ENCODE measurements around the gene CEP131.

CEP131 gene

DNA sequence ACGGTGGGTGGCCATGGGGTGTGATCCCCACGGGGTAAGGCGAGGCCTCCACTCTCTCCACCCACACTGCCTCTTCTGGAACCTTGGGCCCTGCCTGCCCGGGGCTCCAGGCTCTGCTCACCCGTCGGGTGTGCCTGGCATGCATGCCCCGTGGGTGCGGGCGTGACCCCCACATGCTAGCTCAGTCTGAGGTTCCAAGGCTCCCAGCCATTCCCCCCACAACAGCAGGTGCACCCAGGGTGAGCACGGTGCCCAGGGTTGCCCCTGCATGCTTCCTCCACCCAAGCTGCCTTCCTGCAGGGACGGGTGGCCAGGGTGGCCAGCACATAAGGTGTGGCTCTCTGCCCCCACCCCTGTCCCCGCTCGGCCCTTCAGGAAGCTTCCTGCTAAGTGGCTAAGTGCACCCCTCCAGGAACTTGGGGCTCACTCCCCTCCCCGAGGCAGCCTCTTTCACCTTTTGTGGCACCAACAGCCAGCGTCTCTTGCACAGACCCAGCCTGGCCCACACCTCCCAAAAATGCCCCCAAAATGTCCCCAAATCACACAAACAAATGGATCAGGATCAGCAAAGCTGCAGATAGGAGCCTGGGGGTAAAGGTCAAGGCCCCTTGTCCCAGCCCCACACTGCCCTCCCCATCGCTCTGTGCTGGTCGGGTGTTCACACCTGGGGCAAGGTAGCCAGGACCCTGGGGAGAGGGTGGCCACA lies 78.9 kb downstream of the CEP131 start:
- DNase-seq = no peak

DNA sequence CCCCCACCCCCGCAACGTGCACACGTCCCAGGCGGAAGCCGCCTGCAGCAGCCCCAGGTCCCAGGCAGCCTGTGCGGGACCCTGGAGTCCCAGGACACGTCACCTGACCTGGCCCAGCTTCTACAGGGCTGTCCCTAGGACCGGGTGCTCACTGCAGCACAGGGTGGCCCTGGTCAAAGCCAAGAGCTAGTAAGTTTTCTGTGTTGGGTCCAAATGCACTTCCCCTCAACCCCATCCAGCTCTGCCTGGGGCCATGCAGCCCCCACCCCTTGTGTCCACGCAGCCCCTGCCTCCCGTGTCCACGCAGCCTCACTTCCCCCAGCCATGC lies 79.6 kb downstream of the CEP131 start:
- no peak for DNase-seq

DNA sequence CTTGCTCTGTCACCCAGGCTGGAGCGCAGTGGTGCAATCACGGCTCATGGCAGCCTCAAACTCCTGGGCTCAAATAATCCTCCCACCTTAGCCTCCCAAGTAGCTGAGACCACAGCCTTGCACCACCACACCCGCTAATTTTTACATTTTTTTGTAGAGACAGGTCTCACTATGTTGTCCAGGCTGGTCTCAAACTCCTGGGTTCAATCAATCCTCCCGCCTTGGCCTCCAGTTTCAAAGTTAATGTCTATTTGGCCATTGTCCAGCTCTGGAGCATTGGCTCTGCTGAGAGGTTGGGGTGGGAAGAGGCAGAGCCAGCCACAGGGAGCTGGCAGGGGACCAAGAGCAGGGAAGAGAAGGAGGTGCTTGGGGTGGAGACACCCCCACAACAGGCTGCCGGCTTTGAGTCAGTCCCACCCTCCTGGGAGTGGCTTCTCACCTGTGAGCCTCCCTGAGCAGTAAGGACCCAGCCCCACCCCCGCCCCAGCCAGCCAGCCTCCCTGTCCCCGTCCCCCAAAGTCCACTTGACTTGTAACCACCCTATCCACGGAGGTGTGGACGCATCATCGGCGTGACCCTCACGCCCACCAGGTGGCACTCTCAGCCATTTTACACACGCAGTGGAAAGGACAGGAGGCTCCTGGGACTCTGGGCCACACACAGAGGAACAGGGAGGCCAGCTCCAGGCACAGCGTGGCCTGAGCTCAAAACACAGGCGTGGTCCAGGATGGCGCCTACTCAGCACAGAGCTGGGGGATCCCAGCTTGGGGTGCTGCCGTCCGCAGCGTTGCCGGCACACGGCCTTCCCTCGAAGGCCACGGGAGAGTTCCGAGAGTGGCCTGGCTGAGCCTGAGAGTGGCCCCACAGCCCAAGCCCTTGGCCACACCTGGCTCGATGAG lies 80.2 kb downstream of the CEP131 start:
- DNase-seq = peak; percentile 14

DNA sequence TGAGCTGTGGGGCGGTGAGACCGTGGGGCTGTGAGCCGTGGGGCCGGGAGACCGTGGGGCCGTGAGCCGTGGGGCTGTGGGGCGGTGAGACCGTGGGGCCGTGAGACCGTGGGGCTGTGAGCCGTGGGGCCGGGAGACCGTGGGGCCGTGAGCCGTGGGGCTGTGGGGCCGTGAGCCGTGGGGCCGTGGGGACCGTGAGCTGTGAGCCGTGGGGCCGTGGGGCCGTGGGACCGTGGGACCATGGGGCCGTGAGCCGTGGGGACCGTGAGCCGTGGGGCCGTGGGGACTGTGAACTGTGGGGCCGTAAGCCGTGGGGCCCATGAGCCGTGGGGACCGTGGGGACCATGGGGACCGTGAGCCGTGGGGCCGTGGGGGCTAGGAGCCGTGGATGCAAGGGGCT lies 82.1 kb downstream of the CEP131 start:
- DNase-seq = no peak

DNA sequence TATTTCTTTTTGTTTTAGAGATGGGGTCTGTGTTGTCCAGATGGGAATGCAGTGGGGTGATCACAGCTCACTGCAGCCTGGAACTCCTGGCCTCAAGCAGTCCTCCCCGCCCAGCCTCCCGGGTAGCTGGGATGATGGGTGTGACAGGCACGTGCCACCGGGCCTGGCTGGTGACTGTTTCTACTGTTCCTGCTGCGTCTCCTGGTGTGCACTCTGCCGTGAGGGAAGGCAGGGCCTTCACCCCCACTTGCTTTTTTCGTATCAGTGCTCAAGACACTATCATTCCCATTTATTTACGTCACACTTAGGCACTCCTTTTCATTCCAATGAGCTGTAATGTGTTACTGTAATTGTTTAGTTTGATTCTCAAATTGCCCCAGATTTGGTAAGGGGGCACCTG lies 82.7 kb downstream of the CEP131 start:
- DNase-seq = no peak

Data from NCI-H187 treated with DMSO at 0.1 percent for 48 hours (cell line).